Endothelial cell of umbilical vein (primary cell): ENCODE data around the gene NEAT1. TPM values are rescaled to one million over a fixed set of nuclear protein-coding genes. Genes with fewer than 3 reads are reported as not detected.

Source experiments
- BruUV-seq: library from RNA; stranded (reverse); fragments of 400-500 nt; replicated peaks from 2 replicates; lab custom pipeline; 2021; lab: Mats Ljungman, UMichigan
- CTCF ChIA-PET: fragments of 300-600, 350-600 bp; sonication (Branson Sonifier 250); formaldehyde crosslinking; loops from one replicate; lab custom pipeline; 2021; ENCODE audit warnings: antibody characterized with exemption, inconsistent platforms; lab: Charles Lee
- POLR2A ChIA-PET: fragments of 300-600, 350-600 bp; sonication (Branson Sonifier 250); formaldehyde crosslinking; loops from one replicate; lab custom pipeline; 2021; ENCODE audit warnings: antibody characterized with exemption, inconsistent platforms; lab: Charles Lee
- DNase-seq: peaks from one replicate; pipeline ENCODE4 v3.0.0-alpha.2; 2011; ENCODE audit warnings: low read depth, low spot score
- FAIRE-seq: peaks from 2 replicates; lab custom pipeline; 2011; peaks lifted over from hg19 to GRCh38; lab: Jason Lieb, UNC
- H2AFZ ChIP-seq: 2 replicates; pipeline ENCODE4 v1.6.0; 2012; ENCODE audit warnings: low read depth, low read length, control low read depth, inconsistent platforms
- H3K27ac ChIP-seq: 2 replicates; pipeline ENCODE4 v1.5.1; 2011; ENCODE audit warnings: low read depth, mild to moderate bottlenecking, control low read depth, low read length, moderate library complexity; ENCODE audit not compliant: insufficient read depth
- H3K27me3 ChIP-seq, 2 experiments: 2 replicates each; pipeline versions ENCODE4 v1.6.0 to v1.6.1; 2011; ENCODE audit warnings: low read length in 2 of 2, mixed read lengths in 1 of 2; ENCODE audit not compliant: control insufficient read depth in 2 of 2, insufficient read depth in 2 of 2
- H3K36me3 ChIP-seq, 2 experiments: 2 replicates in 1 of 2; 3 replicates in 1 of 2; pipeline ENCODE4 v1.5.1; 2011; ENCODE audit warnings: low read length in 2 of 2, mild to moderate bottlenecking in 1 of 2, moderate library complexity in 1 of 2; ENCODE audit not compliant: control insufficient read depth in 2 of 2, insufficient read depth in 2 of 2; ENCODE audit errors: extremely low read depth in 1 of 2
- H3K4me1 ChIP-seq: 3 replicates; pipeline ENCODE4 v1.5.1; 2011; ENCODE audit warnings: mild to moderate bottlenecking, low read length; ENCODE audit not compliant: control insufficient read depth, insufficient read depth; ENCODE audit errors: extremely low read depth
- H3K4me2 ChIP-seq: 2 replicates; pipeline ENCODE4 v1.6.1; 2011; ENCODE audit warnings: low read length, control low read depth, mixed read lengths; ENCODE audit not compliant: insufficient read depth
- H3K4me3 ChIP-seq, 3 experiments: fragments of 200-600 bp in 1 of 3; sonication (generic), shearing (Covaris generic) in 1 of 3; replicated peaks in 1 of 3; 2 replicates each; pipeline ENCODE4 v1.5.1; 2011 to 2016; ENCODE audit warnings: control low read depth in 3 of 3, low read length in 3 of 3, mild to moderate bottlenecking in 2 of 3, inconsistent platforms in 1 of 3, low read depth in 1 of 3, moderate library complexity in 1 of 3; ENCODE audit not compliant: insufficient read depth in 1 of 3
- H3K79me2 ChIP-seq: 2 replicates; pipeline ENCODE4 v1.6.0; 2012; ENCODE audit warnings: low read length, inconsistent platforms; ENCODE audit not compliant: control insufficient read depth, insufficient read depth
- H3K9ac ChIP-seq: replicated peaks from 2 replicates; pipeline ENCODE3; 2011; ENCODE audit warnings: low read length, control low read depth; ENCODE audit not compliant: insufficient read depth; ENCODE audit errors: extremely low read depth
- H3K9me1 ChIP-seq: replicated peaks from 3 replicates; pipeline ENCODE4 v1.6.0; 2011; ENCODE audit warnings: mild to moderate bottlenecking, low read length; ENCODE audit not compliant: control insufficient read depth, insufficient read depth; ENCODE audit errors: extremely low read depth
- H3K9me3 ChIP-seq: replicated peaks from 2 replicates; pipeline ENCODE4 v1.5.1; 2012; ENCODE audit warnings: low read length, inconsistent platforms; ENCODE audit not compliant: control insufficient read depth, insufficient read depth
- H4K20me1 ChIP-seq: replicated peaks from 2 replicates; pipeline ENCODE3; 2011; ENCODE audit warnings: mild to moderate bottlenecking, low read length; ENCODE audit not compliant: control insufficient read depth, insufficient read depth; ENCODE audit errors: extremely low read depth
- CTCF ChIP-seq, 2 donors: IDR thresholded peaks; 1 replicate in 1 of 2; 2 replicates in 1 of 2; pipeline ENCODE4 v1.5.1; 2011; ENCODE audit warnings: low read length in 2 of 2, mild to moderate bottlenecking in 2 of 2, moderate library complexity in 2 of 2, control low read depth in 1 of 2, inconsistent platforms in 1 of 2, low read depth in 1 of 2; ENCODE audit not compliant: insufficient read depth in 1 of 2; ENCODE audit errors: extremely low read depth in 1 of 2
- EZH2 ChIP-seq: IDR thresholded peaks from 2 replicates; pipeline ENCODE4 v1.6.1; 2012; ENCODE audit warnings: borderline replicate concordance, low read depth, mild to moderate bottlenecking, moderate library complexity, low read length, inconsistent platforms; ENCODE audit not compliant: severe bottlenecking
- FOS ChIP-seq: IDR thresholded peaks from 2 replicates; pipeline ENCODE4 v1.6.1; 2011; ENCODE audit warnings: mild to moderate bottlenecking, low read length, moderate library complexity, borderline replicate concordance; ENCODE audit not compliant: insufficient read depth
- GATA2 ChIP-seq: IDR thresholded peaks from 2 replicates; pipeline ENCODE4 v1.7.0; 2011; ENCODE audit warnings: low read depth, mild to moderate bottlenecking, moderate library complexity, mixed read lengths, low read length; ENCODE audit not compliant: insufficient read length, insufficient read depth
- JUN ChIP-seq: IDR thresholded peaks from 2 replicates; pipeline ENCODE4 v1.6.1; 2011; ENCODE audit warnings: borderline replicate concordance, low read depth; ENCODE audit not compliant: insufficient read length, insufficient read depth
- MYC ChIP-seq: IDR thresholded peaks from one replicate; pipeline ENCODE4 v1.6.1; 2011; ENCODE audit warnings: mild to moderate bottlenecking, low read depth, low read length
- POLR2A ChIP-seq: IDR thresholded peaks from 2 replicates; pipeline ENCODE4 v1.6.1; 2012; ENCODE audit warnings: low read depth, mild to moderate bottlenecking, control low read depth, low read length
- POLR2AphosphoS5 ChIP-seq: IDR thresholded peaks from 2 replicates; pipeline ENCODE4 v1.6.1; 2012; ENCODE audit warnings: low read depth, mild to moderate bottlenecking, control low read depth, low read length, moderate library complexity; ENCODE audit not compliant: insufficient read depth
- dilution Hi-C: fragments of 300-500 bp; cut with MboI; formaldehyde crosslinking; loops from one replicate; pipeline ENCODE4 v1.15.0; 2019; ENCODE audit warnings: low sequenced_read_pairs; ENCODE audit not compliant: extremely low pct_ligation_motif_present
- intact Hi-C: fragments of 100-400 bp; cut with micrococcal nuclease; formaldehyde crosslinking; loops from one replicate; pipeline ENCODE4 v1.10.0; 2022
- polyA plus RNA-seq, 4 experiments: library from polyadenylated mRNA; depleted of rRNA in 3 of 4; stranded (reverse) in 3 of 4; unstranded in 1 of 4; fragments of >200 nt; gene quantifications; 2 replicates each; pipeline versions ENCODE4 v1.2.1 to v1.2.3, GENCODE V29; 2011 to 2012; ENCODE audit warnings: missing spikeins in 1 of 4
- total RNA-seq: library from RNA; stranded (reverse); gene quantifications from 2 replicates; pipeline ENCODE4 v1.2.3, GENCODE V29; 2021
- TF ChIP-seq, protein P1 (sequence below): IDR thresholded peaks from 2 replicates; pipeline ENCODE4 v1.6.1; 2011; ENCODE audit not compliant: insufficient read depth, insufficient read length

Gene NEAT1
- total and polyA plus RNA-seq, 2 donors (not counting 3 experiments of a cell fraction or from before 2014, with no cell fraction given): 34.4 to 957 TPM

- no peaks in the 10 kb centered on the region for H3K9me3 ChIP-seq
- H3K9ac ChIP-seq: no peak overlapping the region
- intact Hi-C loops (loop anchor here (5.0 kb wide), 1 partner anchor 192 kb away; the partner anchor contains the start of genes FAM89B and ZNRD2), dilution Hi-C loops (no loop called here)
- no peak for TF ChIP-seq MYC
- TF ChIP-seq, protein P1, sequence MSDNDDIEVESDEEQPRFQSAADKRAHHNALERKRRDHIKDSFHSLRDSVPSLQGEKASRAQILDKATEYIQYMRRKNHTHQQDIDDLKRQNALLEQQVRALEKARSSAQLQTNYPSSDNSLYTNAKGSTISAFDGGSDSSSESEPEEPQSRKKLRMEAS: no peak
- TF ChIP-seq JUN: no peak
- TF ChIP-seq POLR2A: no peak
- no peak for TF ChIP-seq POLR2AphosphoS5
- TF ChIP-seq GATA2: no peak
- no peak for TF ChIP-seq EZH2
- no peak for TF ChIP-seq FOS
- TF ChIP-seq CTCF (IDR thresholded peaks at IDR 0.05; ENCODE audit: extremely low read depth in 1 of 2, insufficient read depth in 1 of 2, low read depth in 1 of 2, low read length in 2 of 2): no peak
- no peaks in the 10 kb centered on the region for H3K9me1 ChIP-seq
- DNase-seq (no peak), FAIRE-seq (no peak)
- no peaks in the 10 kb centered on the region for H3K36me3 ChIP-seq
- peaks cover 2% of the 10 kb centered on the region for H3K79me2 ChIP-seq
- H3K27ac ChIP-seq: no peak overlapping the region
- POLR2A ChIA-PET: no interaction called here
- BruUV-seq: no TSS peak
- peaks cover 35% of the 10 kb centered on the region for H3K4me1 ChIP-seq
- CTCF ChIA-PET: interaction anchor here (0.5 to 3.5 kb wide), 5 partner anchors 8 to 130 kb away, joined by 3 to 38 read pairs (median 5); no protein-coding TSS in a partner anchor
- no peak overlapping the region for H2AFZ ChIP-seq
- H3K4me3 ChIP-seq: no peak overlapping the region
- H4K20me1 ChIP-seq: no peaks in the 10 kb centered on the region
- H3K4me2 ChIP-seq: no peak overlapping the region
- H3K27me3 ChIP-seq: no peaks in the 10 kb centered on the region
Observed at GRCh38 chr11:65380460-65381119, 42.0 kb upstream of the NEAT1 start.
